ENCODE measurements around the gene SFXN5. TPM values are rescaled to one million over a fixed set of nuclear protein-coding genes. Genes with fewer than 3 reads are reported as not detected.

Gene SFXN5
- total RNA-seq, 1 donor from 2014 or later: 9.8 TPM

- no peak for DNase-seq (ENCODE audit: extremely low spot score in 2 of 2)
- Histone ChIP-seq H3K4me3 (peak overlapping the region; percentile 34 to 49), H3K9me3 (no peaks in the 10 kb centered on the region), H3K4me1 (peaks cover 50% of the 10 kb centered on the region), H3K27me3 (peaks cover 42% of the 10 kb centered on the region), H3K36me3 (no peaks in the 10 kb centered on the region), H3K27ac (no peak overlapping the region)
- intact Hi-C loops (cut with DNase I): no loop called here
- TF ChIP-seq POLR2A (IDR thresholded peaks at IDR 0.05): no peak
- TF ChIP-seq POLR2AphosphoS5 (IDR thresholded peaks at IDR 0.05; ENCODE audit: insufficient read depth in 1 of 2, low read depth in 1 of 2): no peak
- TF ChIP-seq CTCF (IDR thresholded peaks at IDR 0.05): no peak
These were observed 156.1 kb downstream of the SFXN5 start for GRCh38 chr2:72915320-72915906.

DNA sequence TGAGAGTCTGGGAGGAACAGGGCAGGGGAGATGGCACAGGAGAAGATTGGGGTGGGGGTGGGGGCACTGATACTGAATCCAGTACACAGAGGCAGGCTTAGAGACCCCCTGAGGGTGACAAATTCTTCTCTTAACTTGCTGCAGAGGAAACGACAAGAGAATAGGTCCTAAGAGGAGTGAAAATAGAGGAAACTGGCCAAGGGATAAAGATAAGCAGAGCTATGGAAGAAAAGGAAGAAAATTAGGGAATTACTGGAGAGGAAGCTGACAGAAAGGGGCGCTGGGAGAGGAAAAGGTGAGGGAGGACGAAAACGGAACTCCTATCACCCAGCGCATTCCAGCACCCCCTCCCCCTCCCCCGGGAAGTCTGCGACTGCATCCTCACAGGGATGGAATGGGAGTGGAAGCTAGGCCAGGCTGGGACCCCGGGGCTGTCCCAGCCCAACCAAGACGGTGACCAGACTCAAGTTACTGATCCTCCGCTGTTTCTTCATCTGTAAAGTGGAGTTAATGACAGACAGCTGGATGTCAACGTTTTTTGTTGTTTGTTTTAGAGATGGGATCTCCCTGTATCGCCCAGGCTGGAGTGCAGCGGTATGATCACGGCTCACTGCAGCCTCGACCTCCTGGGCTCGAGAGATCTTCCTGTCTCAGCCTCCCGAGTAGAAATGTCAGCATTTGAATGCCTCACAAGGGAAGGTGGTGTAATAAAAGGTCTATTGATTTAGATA is 156.8 kb downstream of the SFXN5 start:
- Histone ChIP-seq H3K9me3 (no peaks in the 10 kb centered on the region), H3K27me3 (peaks cover 37% of the 10 kb centered on the region), H3K36me3 (no peaks in the 10 kb centered on the region), H3K4me3 (no peak overlapping the region), H3K27ac (no peak overlapping the region), H3K4me1 (peaks cover 44% of the 10 kb centered on the region)
- intact Hi-C loops (cut with DNase I): no loop called here
- no peak for TF ChIP-seq CTCF (IDR thresholded peaks at IDR 0.05)
- TF ChIP-seq POLR2AphosphoS5 (IDR thresholded peaks at IDR 0.05; ENCODE audit: insufficient read depth in 1 of 2, low read depth in 1 of 2): no peak
- no peak for TF ChIP-seq POLR2A (IDR thresholded peaks at IDR 0.05)
- DNase-seq (ENCODE audit: extremely low spot score in 2 of 2): no peak

DNA sequence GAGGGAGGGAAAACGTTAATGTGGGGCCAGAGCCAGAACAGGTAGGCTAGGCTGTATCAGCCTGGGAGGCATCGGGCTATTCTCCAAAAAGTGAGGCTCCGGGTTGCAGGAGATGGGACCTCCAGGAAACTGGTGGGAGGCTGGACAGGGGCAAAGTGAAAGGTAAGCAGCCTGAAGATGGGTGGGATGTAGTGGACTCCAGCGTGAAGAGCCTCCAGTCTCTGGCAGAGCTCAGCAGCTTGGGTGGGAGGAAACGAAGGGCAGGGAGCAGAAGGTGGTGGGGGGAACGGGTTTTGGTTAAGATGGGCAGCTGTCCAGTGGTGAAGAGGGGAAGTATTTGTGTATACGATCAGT is 157.3 kb downstream of the SFXN5 start:
- H3K27me3 ChIP-seq: peaks cover 36% of the 10 kb centered on the region
- H3K4me3 ChIP-seq: no peak overlapping the region
- H3K27ac ChIP-seq: no peak overlapping the region
- no peaks in the 10 kb centered on the region for H3K9me3 ChIP-seq
- peaks cover 42% of the 10 kb centered on the region for H3K4me1 ChIP-seq
- no peak for DNase-seq (ENCODE audit: extremely low spot score in 2 of 2)
- intact Hi-C loops (cut with DNase I): no loop called here
- no peaks in the 10 kb centered on the region for H3K36me3 ChIP-seq
- TF ChIP-seq POLR2AphosphoS5 (IDR thresholded peaks at IDR 0.05; ENCODE audit: insufficient read depth in 1 of 2, low read depth in 1 of 2) (no peak), CTCF (IDR thresholded peaks at IDR 0.05) (no peak), POLR2A (IDR thresholded peaks at IDR 0.05) (no peak)

DNA sequence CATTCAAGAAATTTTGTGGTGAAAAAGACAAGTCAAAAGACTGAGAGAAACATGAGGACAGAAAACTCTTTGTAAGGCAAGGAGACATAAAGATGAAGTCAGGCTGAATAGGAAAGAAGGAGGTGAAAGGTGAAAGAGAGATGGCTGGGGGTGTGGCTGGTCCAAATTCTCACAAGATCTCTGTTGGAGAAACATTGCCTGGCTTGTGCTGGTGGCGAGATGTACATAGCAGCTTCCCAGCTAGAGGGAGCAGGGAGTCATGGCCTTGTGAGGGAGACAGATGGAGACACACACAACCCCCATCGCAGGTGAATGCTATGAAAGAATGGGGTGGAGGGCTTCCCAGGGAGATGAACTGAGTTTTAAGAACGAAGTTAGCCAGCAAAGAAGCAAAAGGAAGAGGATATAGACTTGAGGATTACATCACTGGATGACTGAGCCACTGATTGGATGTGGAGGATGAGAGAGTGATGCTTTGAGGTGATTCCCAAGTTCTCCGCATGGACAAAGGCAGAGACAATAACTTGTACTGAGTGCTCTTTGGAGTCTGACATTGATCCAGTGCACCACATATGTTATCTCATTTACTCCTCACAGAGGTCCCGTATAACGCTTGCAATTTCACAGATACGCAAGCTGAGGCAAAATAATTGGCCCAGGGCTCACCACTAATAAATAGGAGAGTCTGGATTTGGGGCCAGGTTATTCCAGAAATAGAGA is 157.9 kb downstream of the SFXN5 start:
- peaks cover 37% of the 10 kb centered on the region for H3K27me3 ChIP-seq
- TF ChIP-seq POLR2AphosphoS5 (IDR thresholded peaks at IDR 0.05; ENCODE audit: insufficient read depth in 1 of 2, low read depth in 1 of 2): no peak
- no peak for TF ChIP-seq CTCF (IDR thresholded peaks at IDR 0.05)
- no peak for TF ChIP-seq POLR2A (IDR thresholded peaks at IDR 0.05)
- no peak for DNase-seq (ENCODE audit: extremely low spot score in 2 of 2)

More for the DNA sequence above, 157.9 kb downstream of the SFXN5 start:
- no peak overlapping the region for H3K27ac ChIP-seq
- no peaks in the 10 kb centered on the region for H3K36me3 ChIP-seq
- intact Hi-C loops (cut with DNase I): no loop called here
- H3K4me1 ChIP-seq: peaks cover 41% of the 10 kb centered on the region
- H3K4me3 ChIP-seq: no peak overlapping the region
- no peaks in the 10 kb centered on the region for H3K9me3 ChIP-seq

Measured in vagina (tissue), 2 donors.